PFSK-1 (cell line): Measurements from ENCODE around the gene OS9.
A peak's percentile ranks its signal among the peaks of the same experiment; 100 is the strongest.

Experiments
- FOXP2 ChIP-seq: optimal IDR thresholded peaks from 2 replicates; pipeline ENCODE3; 2011; ENCODE audit warnings: borderline replicate concordance, control low read depth, inconsistent platforms; ENCODE audit not compliant: insufficient read depth; ENCODE audit errors: extremely low read length, extremely low read depth
- POLR2AphosphoS5 ChIP-seq: IDR thresholded peaks from 2 replicates; pipeline ENCODE4 v1.6.1; 2012; ENCODE audit warnings: low read depth, mild to moderate bottlenecking, control low read depth, low read length, moderate library complexity
- REST ChIP-seq, 2 experiments: IDR thresholded peaks; 2 replicates each; pipeline versions ENCODE4 v1.6.1 to v1.8.0; 2011 to 2012; ENCODE audit warnings: low read depth in 2 of 2, low read length in 2 of 2, control low read depth in 1 of 2, inconsistent platforms in 1 of 2, mild to moderate bottlenecking in 1 of 2, moderate library complexity in 1 of 2; ENCODE audit not compliant: insufficient read depth in 1 of 2
- SIN3A ChIP-seq: IDR thresholded peaks from 2 replicates; pipeline ENCODE4 v1.6.1; 2012; ENCODE audit warnings: mild to moderate bottlenecking, low read length, moderate library complexity, borderline replicate concordance; ENCODE audit not compliant: insufficient read depth
- TAF1 ChIP-seq: IDR thresholded peaks from 2 replicates; pipeline ENCODE4 v1.6.1; 2012; ENCODE audit warnings: low read length, control low read depth, borderline replicate concordance; ENCODE audit not compliant: insufficient read depth

The OS9 gene

GRCh38 chr12:57746025-57746424 lies 52.1 kb downstream of the OS9 start:
- no peak; the same call in 1 of the 2 replicates for TF ChIP-seq POLR2AphosphoS5
- TF ChIP-seq SIN3A, result no peak
- TF ChIP-seq FOXP2, result no peak
- no peak for TF ChIP-seq TAF1
- no peak for TF ChIP-seq REST (IDR thresholded peaks at IDR 0.05; ENCODE audit: insufficient read depth in 1 of 2, low read depth in 2 of 2, low read length in 2 of 2)

DNA sequence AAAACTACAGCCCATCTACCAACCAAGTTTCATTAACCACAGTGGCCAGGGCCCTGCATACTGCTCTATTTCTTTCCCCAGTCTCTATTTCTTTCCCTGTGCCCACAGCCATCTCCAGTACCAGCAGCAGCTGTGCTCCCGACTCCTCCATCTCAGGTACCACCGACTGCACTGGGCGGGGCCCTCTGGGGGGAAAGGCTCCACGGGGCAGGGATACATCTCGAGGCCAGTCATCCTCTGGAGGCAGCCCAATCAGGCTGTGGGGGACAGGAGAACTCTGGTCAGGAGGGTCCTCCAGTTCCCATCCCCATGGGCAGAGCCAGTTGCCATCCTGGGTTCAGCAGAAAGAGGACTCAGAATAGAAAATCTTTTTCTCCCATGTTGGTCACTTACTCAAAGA lies 55.1 kb downstream of the OS9 start:
- TF ChIP-seq TAF1 (no peak), SIN3A (no peak), REST (IDR thresholded peaks at IDR 0.05; ENCODE audit: insufficient read depth in 1 of 2, low read depth in 2 of 2, low read length in 2 of 2) (no peak), FOXP2 (no peak), POLR2AphosphoS5 (no peak; the same call in 1 of the 2 replicates)

GRCh38 chr12:57750561-57751431 lies 56.9 kb downstream of the OS9 start:
- TF ChIP-seq SIN3A (no peak), FOXP2 (no peak), TAF1 (no peak)

GRCh38 chr12:57751432-57751787 lies 57.5 kb downstream of the OS9 start:
- no peak for TF ChIP-seq POLR2AphosphoS5
- TF ChIP-seq REST (IDR thresholded peaks at IDR 0.05; ENCODE audit: insufficient read depth in 1 of 2, low read depth in 2 of 2, low read length in 2 of 2), result no peak
- TF ChIP-seq SIN3A, result no peak
- TF ChIP-seq FOXP2, result no peak
- TF ChIP-seq TAF1, result no peak

GRCh38 chr12:57751788-57752667 lies 58.1 kb downstream of the OS9 start, which contains the start of gene CDK4:
Gene CDK4 (minus strand): TSS chr12:57752310. CDS start chr12:57751717, 593 bp downstream.
- TF ChIP-seq TAF1 (peak; percentile 84; the same call in 1 of the 2 replicates), REST (IDR thresholded peaks at IDR 0.05; ENCODE audit: insufficient read depth in 1 of 2, low read depth in 2 of 2, low read length in 2 of 2) (0 out of 4 replicates have a peak, but pooled peaks of 1 of the 2 experiments have one; percentile 40), POLR2AphosphoS5 (peak; percentile 88), FOXP2 (no peak), SIN3A (peak; percentile 82; the same call in 1 of the 2 replicates)
